Fibroblast of lung (primary cell): ENCODE data around the gene IL1RAPL2. TPM values are rescaled to one million over a fixed set of nuclear protein-coding genes. Genes with fewer than 3 reads are reported as not detected.

Experiments
- DNase-seq, 2 donors: peaks; one replicate each; pipeline versions ENCODE4 v3.0.0 to v3.0.0-alpha.2; 2010; ENCODE audit warnings: low read depth in 2 of 2
- H2AFZ ChIP-seq: 2 replicates; pipeline ENCODE4 v1.5.1; 2012; ENCODE audit warnings: low read length, control low read depth, inconsistent platforms
- H3K27ac ChIP-seq: 2 replicates; pipeline ENCODE4 v1.5.1; 2011; ENCODE audit warnings: low read length, control low read depth; ENCODE audit not compliant: insufficient read depth
- H3K27me3 ChIP-seq: 2 replicates; pipeline ENCODE4 v1.5.1; 2011; ENCODE audit warnings: mild to moderate bottlenecking, low read length; ENCODE audit not compliant: control insufficient read depth, insufficient read depth
- H3K36me3 ChIP-seq: 2 replicates; pipeline ENCODE4 v1.5.1; 2011; ENCODE audit warnings: low read length; ENCODE audit not compliant: control insufficient read depth, insufficient read depth
- H3K4me1 ChIP-seq: 2 replicates; pipeline ENCODE4 v1.5.1; 2011; ENCODE audit warnings: low read length; ENCODE audit not compliant: control insufficient read depth, insufficient read depth; ENCODE audit errors: extremely low read depth
- H3K4me2 ChIP-seq: 2 replicates; pipeline ENCODE4 v1.5.1; 2011; ENCODE audit warnings: low read length, control low read depth; ENCODE audit not compliant: insufficient read depth; ENCODE audit errors: extremely low read depth
- H3K4me3 ChIP-seq, 4 experiments: fragments of 200-600 bp in 1 of 4; sonication (generic) in 1 of 4; replicated peaks in 1 of 4; 2 replicates each; pipeline ENCODE4 v1.5.1; 2011 to 2016; ENCODE audit warnings: low read length in 4 of 4, low read depth in 3 of 4, mild to moderate bottlenecking in 3 of 4, control low read depth in 2 of 4, inconsistent platforms in 1 of 4, mixed read lengths in 1 of 4; ENCODE audit not compliant: insufficient read depth in 1 of 4; ENCODE audit errors: control extremely low read depth in 1 of 4
- H3K79me2 ChIP-seq: 2 replicates; pipeline ENCODE4 v1.5.1; 2012; ENCODE audit warnings: mild to moderate bottlenecking, low read length, inconsistent platforms; ENCODE audit not compliant: control insufficient read depth, insufficient read depth
- H3K9ac ChIP-seq: 2 replicates; pipeline ENCODE4 v1.5.1; 2011; ENCODE audit warnings: mild to moderate bottlenecking, low read length, control low read depth; ENCODE audit not compliant: insufficient read depth
- H3K9me3 ChIP-seq: 2 replicates; pipeline ENCODE4 v1.5.1; 2012; ENCODE audit warnings: low read depth, low read length; ENCODE audit not compliant: control insufficient read depth, insufficient read depth
- H4K20me1 ChIP-seq: 2 replicates; pipeline ENCODE4 v1.5.1; 2011; ENCODE audit warnings: low read length; ENCODE audit not compliant: control insufficient read depth, insufficient read depth; ENCODE audit errors: extremely low read depth
- CTCF ChIP-seq, 2 donors: IDR thresholded peaks in 1 of 2; conservative IDR thresholded peaks in 1 of 2; 1 replicate in 1 of 2; 2 replicates in 1 of 2; pipeline ENCODE4 v1.5.1; 2011 to 2012; ENCODE audit warnings: low read length in 2 of 2, control low read depth in 1 of 2, inconsistent platforms in 1 of 2, low read depth in 1 of 2, mild to moderate bottlenecking in 1 of 2
- EZH2 ChIP-seq: IDR thresholded peaks from 2 replicates; pipeline ENCODE4 v1.5.1; 2012; ENCODE audit warnings: low read length, control low read depth, mild to moderate bottlenecking; ENCODE audit errors: missing control alignments
- polyA plus RNA-seq, 2 donors: library from polyadenylated mRNA; depleted of rRNA in 1 of 2; stranded (reverse) in 1 of 2; unstranded in 1 of 2; fragments of >200 nt; gene quantifications; 2 replicates each; pipeline ENCODE4 v1.2.1, GENCODE V29; 2011 to 2012; ENCODE audit warnings: missing spikeins in 1 of 2
- total RNA-seq: library from RNA; depleted of rRNA; stranded (reverse); fragments of >200 nt; gene quantifications from 2 replicates; pipeline ENCODE4 v1.2.1, GENCODE V29; 2014

The IL1RAPL2 gene
- total and polyA plus RNA-seq, 2 donors (not counting 1 experiment from before 2014, with no cell fraction given): 0.22 TPM; not detected in 1

- H2AFZ ChIP-seq: no peak overlapping the region
- H3K27me3 ChIP-seq: no peaks in the 10 kb centered on the region
- no peak overlapping the region for H3K27ac ChIP-seq
- H3K4me1 ChIP-seq: no peaks in the 10 kb centered on the region
- H3K4me3 ChIP-seq: no peak overlapping the region
- no peaks in the 10 kb centered on the region for H3K36me3 ChIP-seq
- H3K9me3 ChIP-seq: no peaks in the 10 kb centered on the region
- no peaks in the 10 kb centered on the region for H4K20me1 ChIP-seq
- no peak overlapping the region for H3K4me2 ChIP-seq
- H3K79me2 ChIP-seq: no peaks in the 10 kb centered on the region
- no peak for DNase-seq
- no peak overlapping the region for H3K9ac ChIP-seq
- TF ChIP-seq CTCF (conservative IDR thresholded peaks at IDR 0.05 in 1 of 2, IDR thresholded peaks at IDR 0.05 in 1 of 2; ENCODE audit: low read depth in 1 of 2, low read length in 2 of 2): no peak
- no peak for TF ChIP-seq EZH2
These were observed 708.1 kb downstream of the IL1RAPL2 start for GRCh38 chrX:105274091-105274490.

- no peaks in the 10 kb centered on the region for H3K4me1 ChIP-seq
- no peak overlapping the region for H3K27ac ChIP-seq
- no peak overlapping the region for H3K4me2 ChIP-seq
- DNase-seq: no peak
- no peak overlapping the region for H3K4me3 ChIP-seq
- no peak overlapping the region for H3K9ac ChIP-seq
- H3K27me3 ChIP-seq: no peaks in the 10 kb centered on the region
- H3K79me2 ChIP-seq: no peaks in the 10 kb centered on the region
- H4K20me1 ChIP-seq: no peaks in the 10 kb centered on the region
- H2AFZ ChIP-seq: no peak overlapping the region
- no peaks in the 10 kb centered on the region for H3K36me3 ChIP-seq
- TF ChIP-seq EZH2 (no peak), CTCF (conservative IDR thresholded peaks at IDR 0.05 in 1 of 2, IDR thresholded peaks at IDR 0.05 in 1 of 2; ENCODE audit: low read depth in 1 of 2, low read length in 2 of 2) (no peak)
- no peaks in the 10 kb centered on the region for H3K9me3 ChIP-seq
These were observed 711.1 kb downstream of the IL1RAPL2 start for GRCh38 chrX:105277132-105277531.

- TF ChIP-seq EZH2: no peak
- TF ChIP-seq CTCF (conservative IDR thresholded peaks at IDR 0.05 in 1 of 2, IDR thresholded peaks at IDR 0.05 in 1 of 2; ENCODE audit: low read depth in 1 of 2, low read length in 2 of 2): no peak
- Histone ChIP-seq H3K4me3 (no peak overlapping the region), H3K4me2 (no peak overlapping the region), H3K27me3 (no peaks in the 10 kb centered on the region), H3K79me2 (no peaks in the 10 kb centered on the region), H3K36me3 (no peaks in the 10 kb centered on the region), H3K27ac (no peak overlapping the region), H3K9ac (no peak overlapping the region), H4K20me1 (no peaks in the 10 kb centered on the region), H3K4me1 (no peaks in the 10 kb centered on the region), H3K9me3 (no peaks in the 10 kb centered on the region), H2AFZ (no peak overlapping the region)
- peak in 1 of 2 donors; percentile 1 for DNase-seq
These were observed 716.1 kb downstream of the IL1RAPL2 start for GRCh38 chrX:105282077-105282476.
